ENCODE measurements around the gene SUSD1. TPM values are rescaled to one million over a fixed set of nuclear protein-coding genes. Genes with fewer than 3 reads are reported as not detected.
"Not testable (repeated sequence)": the region's sequence is repeated elsewhere in the genome, so short reads cannot be mapped to it uniquely, and the experiment has no call there.

Gene SUSD1
- total RNA-seq, 2 experiments from 2014 or later = 3.2 to 3.6 TPM

DNA sequence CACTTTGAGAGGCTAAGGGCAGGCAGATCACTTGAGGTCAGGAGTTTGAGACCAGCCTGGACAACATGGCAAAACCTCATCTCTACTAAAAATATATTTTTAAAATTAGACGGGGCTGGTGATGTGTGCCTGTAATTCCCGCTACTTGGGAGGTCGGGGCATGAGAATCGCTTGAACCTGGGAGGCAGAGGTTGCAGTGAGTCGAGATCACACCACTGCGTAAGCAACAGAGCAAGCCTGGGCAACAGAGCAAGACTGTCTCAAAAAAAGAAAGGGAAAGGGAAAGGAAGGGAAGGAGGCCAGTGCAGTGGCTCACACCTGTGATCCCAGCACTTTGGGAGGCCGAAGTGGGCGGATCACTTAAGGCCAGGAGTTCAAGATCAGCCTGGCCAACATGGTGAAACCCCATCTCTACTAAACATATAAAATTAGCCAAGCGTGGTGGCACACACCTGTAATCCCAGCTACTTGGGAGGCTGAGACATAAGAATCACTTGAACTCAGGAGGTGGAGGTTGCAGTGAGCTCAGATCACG lies 101.4 kb downstream of the SUSD1 start:
- intact Hi-C loops (cut with micrococcal nuclease) = loop anchor here (1.0 to 5.0 kb wide), 6 partner anchors 37 to 476 kb away; no protein-coding TSS in a partner anchor
- POLR2A ChIA-PET = interaction anchor here (1.4 kb wide), 1 partner anchor 177 kb away, joined by 6 read pairs; the partner anchor contains the start of gene UGCG
- not testable (repeated sequence) for H3K27me3 Mint-ChIP-seq, H3K4me3 Mint-ChIP-seq, H3K27ac Mint-ChIP-seq, H3K9me3 Mint-ChIP-seq, DNase-seq, H3K36me3 Mint-ChIP-seq
- peaks cover 32% of the 10 kb centered on the region for H3K4me1 Mint-ChIP-seq (ENCODE audit: low read depth)
- CTCF ChIA-PET = interaction anchor here (1.0 to 7.1 kb wide), 20 partner anchors 8 to 476 kb away, joined by 3 to 190 read pairs (median 7); no protein-coding TSS in a partner anchor

GRCh38 chr9:112072721-112073638 lies 102.1 kb downstream of the SUSD1 start:
- intact Hi-C loops (cut with micrococcal nuclease) = loop anchor here (5.0 kb wide), 1 partner anchor 156 kb away; no protein-coding TSS in a partner anchor
- CTCF ChIA-PET = interaction anchor here (1.0 to 7.1 kb wide), 3 partner anchors 7 to 475 kb away, joined by 3 to 190 read pairs (median 28); no protein-coding TSS in a partner anchor
- Mint-ChIP-seq H3K36me3 (peaks cover 5% of the 10 kb centered on the region), H3K9me3 (no peaks in the 10 kb centered on the region), H3K4me3 (no peak overlapping the region), H3K4me1 (ENCODE audit: low read depth) (peaks cover 32% of the 10 kb centered on the region), H3K27ac (no peak overlapping the region), H3K27me3 (peaks cover 1% of the 10 kb centered on the region)
- DNase-seq = no peak
- POLR2A ChIA-PET = no interaction called here

- intact Hi-C loops (cut with micrococcal nuclease) = loop anchor here (5.0 kb wide), 1 partner anchor 152 kb away; no protein-coding TSS in a partner anchor
- ChIA-PET POLR2A (no interaction called here), CTCF (interaction anchor here (1.5 kb wide), 1 partner anchor 29 kb away, joined by 3 read pairs; no protein-coding TSS in a partner anchor)
- Mint-ChIP-seq H3K4me1 (ENCODE audit: low read depth) (peaks cover 12% of the 10 kb centered on the region), H3K27ac (no peak overlapping the region), H3K36me3 (peaks cover 5% of the 10 kb centered on the region), H3K9me3 (no peaks in the 10 kb centered on the region), H3K27me3 (no peaks in the 10 kb centered on the region), H3K4me3 (no peak overlapping the region)
- no peak for DNase-seq
Observed at GRCh38 chr9:112069318-112070169, 105.6 kb downstream of the SUSD1 start.

DNA sequence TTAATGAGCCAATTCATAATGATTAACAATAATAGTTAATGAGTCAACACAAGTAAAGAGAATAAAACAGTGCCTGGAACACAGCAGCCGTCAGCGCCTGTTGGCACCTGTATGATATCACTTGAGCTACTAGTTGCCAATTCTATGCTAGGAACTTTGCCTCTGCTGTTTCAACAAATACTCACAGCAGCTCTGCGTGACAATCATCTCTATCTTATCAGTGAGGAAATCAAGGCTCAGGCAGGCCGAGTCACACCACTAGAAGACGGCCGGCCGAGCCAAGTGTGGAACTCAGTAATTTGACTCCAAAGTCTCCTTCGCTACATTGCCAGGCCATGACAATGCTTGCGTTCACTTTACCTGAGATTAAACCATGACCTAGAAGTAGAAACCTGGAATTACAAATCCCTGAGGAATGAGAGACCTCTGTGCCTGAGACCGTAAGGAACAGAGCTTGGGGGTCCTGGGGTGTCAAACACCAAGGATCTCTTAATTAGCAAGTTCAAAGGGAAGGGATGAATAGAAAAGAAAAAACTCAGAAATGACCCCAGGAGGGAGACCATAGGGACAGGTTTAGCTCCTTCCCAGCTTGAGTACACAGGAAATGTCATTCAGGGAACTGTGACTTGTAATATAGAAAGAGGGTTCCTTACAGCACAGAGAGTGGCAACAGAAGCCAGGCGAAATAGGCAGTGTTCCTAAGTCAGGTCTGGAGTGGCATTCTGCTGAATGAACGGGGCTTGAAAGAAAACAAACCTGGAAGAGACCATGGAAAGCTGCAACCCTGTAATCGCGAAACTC lies 109.1 kb downstream of the SUSD1 start:
- no peaks in the 10 kb centered on the region for H3K36me3 Mint-ChIP-seq
- CTCF ChIA-PET = interaction anchor here (0.6 to 2.1 kb wide), 4 partner anchors 9 to 306 kb away, joined by 3 to 7 read pairs (median 4); no protein-coding TSS in a partner anchor
- POLR2A ChIA-PET = no interaction called here
- H3K4me1 Mint-ChIP-seq (ENCODE audit: low read depth) = peaks cover 11% of the 10 kb centered on the region
- no peak overlapping the region for H3K27ac Mint-ChIP-seq
- no peaks in the 10 kb centered on the region for H3K27me3 Mint-ChIP-seq
- no peaks in the 10 kb centered on the region for H3K9me3 Mint-ChIP-seq
- no peak overlapping the region for H3K4me3 Mint-ChIP-seq
- intact Hi-C loops (cut with micrococcal nuclease) = no loop called here
- no peak for DNase-seq

- Mint-ChIP-seq H3K4me3 (no peak overlapping the region), H3K4me1 (ENCODE audit: low read depth) (peaks cover 15% of the 10 kb centered on the region), H3K27ac (no peak overlapping the region), H3K27me3 (no peaks in the 10 kb centered on the region), H3K36me3 (no peaks in the 10 kb centered on the region), H3K9me3 (no peaks in the 10 kb centered on the region)
- ChIA-PET CTCF (interaction anchor here (1.9 kb wide), 1 partner anchor 10 kb away, joined by 7 read pairs; no protein-coding TSS in a partner anchor), POLR2A (no interaction called here)
- DNase-seq = no peak
- intact Hi-C loops (cut with micrococcal nuclease) = no loop called here
Observed at GRCh38 chr9:112064871-112065270, 110.2 kb downstream of the SUSD1 start.

GRCh38 chr9:112063586-112063985 lies 111.5 kb downstream of the SUSD1 start:
- Mint-ChIP-seq H3K27me3 (no peaks in the 10 kb centered on the region), H3K4me1 (ENCODE audit: low read depth) (peaks cover 15% of the 10 kb centered on the region), H3K36me3 (no peaks in the 10 kb centered on the region), H3K4me3 (no peak overlapping the region), H3K9me3 (no peaks in the 10 kb centered on the region), H3K27ac (no peak overlapping the region)
- ChIA-PET POLR2A (no interaction called here), CTCF (interaction anchor here (0.6 to 0.7 kb wide), 2 partner anchors 11 to 12 kb away, joined by 3 read pairs; no protein-coding TSS in a partner anchor)
- intact Hi-C loops (cut with micrococcal nuclease) = no loop called here
- no peak for DNase-seq

- no peak for DNase-seq
- no peaks in the 10 kb centered on the region for H3K27me3 Mint-ChIP-seq
- POLR2A ChIA-PET = no interaction called here
- no peak overlapping the region for H3K4me3 Mint-ChIP-seq
- H3K4me1 Mint-ChIP-seq (ENCODE audit: low read depth) = peaks cover 15% of the 10 kb centered on the region
- H3K9me3 Mint-ChIP-seq = no peaks in the 10 kb centered on the region
- no peak overlapping the region for H3K27ac Mint-ChIP-seq
- H3K36me3 Mint-ChIP-seq = no peaks in the 10 kb centered on the region
- CTCF ChIA-PET = interaction anchor here (0.6 kb wide), 1 partner anchor 12 kb away, joined by 3 read pairs; no protein-coding TSS in a partner anchor
- intact Hi-C loops (cut with micrococcal nuclease) = no loop called here
Observed at GRCh38 chr9:112063151-112063550, 111.9 kb downstream of the SUSD1 start.

GRCh38 chr9:112061152-112061740 lies 113.9 kb downstream of the SUSD1 start:
- no peak overlapping the region for H3K4me3 Mint-ChIP-seq
- H3K9me3 Mint-ChIP-seq = no peaks in the 10 kb centered on the region
- no peaks in the 10 kb centered on the region for H3K27me3 Mint-ChIP-seq
- H3K27ac Mint-ChIP-seq = no peak overlapping the region
- POLR2A ChIA-PET = no interaction called here
- intact Hi-C loops (cut with micrococcal nuclease) = loop anchor here (1.0 kb wide), 1 partner anchor 24 kb away; no protein-coding TSS in a partner anchor
- peaks cover 2% of the 10 kb centered on the region for H3K36me3 Mint-ChIP-seq
- peak; percentile 71 for DNase-seq
- CTCF ChIA-PET = interaction anchor here (1.3 kb wide), 1 partner anchor 123 kb away, joined by 3 read pairs; no protein-coding TSS in a partner anchor
- peaks cover 20% of the 10 kb centered on the region for H3K4me1 Mint-ChIP-seq (ENCODE audit: low read depth)

GRCh38 chr9:112059966-112060320 lies 115.2 kb downstream of the SUSD1 start:
- ChIA-PET CTCF (no interaction called here), POLR2A (no interaction called here)
- Mint-ChIP-seq H3K4me3 (no peak overlapping the region), H3K27me3 (no peaks in the 10 kb centered on the region), H3K27ac (no peak overlapping the region), H3K36me3 (peaks cover 2% of the 10 kb centered on the region), H3K9me3 (no peaks in the 10 kb centered on the region), H3K4me1 (ENCODE audit: low read depth) (peaks cover 22% of the 10 kb centered on the region)
- DNase-seq = no peak
- intact Hi-C loops (cut with micrococcal nuclease) = no loop called here

DNA sequence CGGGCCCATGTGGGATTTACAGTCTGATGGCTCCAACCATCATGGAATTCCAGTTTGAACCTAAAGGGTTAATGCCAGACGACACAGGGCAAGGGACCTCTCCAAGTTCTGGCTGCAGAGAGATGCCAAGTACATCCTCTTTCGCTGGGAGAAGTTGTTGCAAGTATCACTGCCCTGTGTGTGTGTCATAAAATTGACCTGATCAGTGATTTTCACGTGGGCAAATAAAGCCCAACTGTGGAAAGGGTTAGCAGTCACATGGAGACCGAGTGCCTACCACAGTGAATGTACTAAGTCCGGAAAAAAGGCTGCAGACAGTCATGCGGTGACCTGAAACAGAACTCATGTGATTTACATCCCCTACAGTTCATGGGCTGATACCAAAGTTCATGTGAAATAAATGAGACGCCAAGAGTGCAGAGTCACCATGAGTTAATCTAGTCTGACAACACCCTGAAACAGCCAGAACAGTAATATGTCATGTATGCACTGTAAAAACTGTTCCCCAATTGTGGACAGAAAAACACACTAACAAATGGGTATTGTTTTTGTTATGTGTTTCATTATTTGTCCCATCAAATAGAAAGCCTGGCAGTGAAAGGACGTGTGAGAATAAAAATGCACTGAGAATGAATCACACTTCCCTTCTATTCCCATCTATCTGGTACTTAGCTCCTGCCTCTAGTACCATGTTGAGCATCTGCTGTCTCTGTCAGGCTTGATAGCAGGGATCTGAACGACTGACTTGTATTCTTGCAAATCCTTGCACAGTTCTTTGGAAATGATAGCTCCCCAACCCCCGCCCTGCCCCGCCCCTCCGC lies 115.7 kb downstream of the SUSD1 start:
- Mint-ChIP-seq H3K27me3 (no peaks in the 10 kb centered on the region), H3K9me3 (no peaks in the 10 kb centered on the region), H3K4me3 (no peak overlapping the region), H3K36me3 (peaks cover 2% of the 10 kb centered on the region), H3K4me1 (ENCODE audit: low read depth) (peaks cover 22% of the 10 kb centered on the region), H3K27ac (no peak overlapping the region)
- POLR2A ChIA-PET = no interaction called here
- intact Hi-C loops (cut with micrococcal nuclease) = no loop called here
- DNase-seq = no peak
- CTCF ChIA-PET = no interaction called here
